Transverse colon (tissue), 4 donors: Measurements from ENCODE around the gene MAP6. TPM values are rescaled to one million over a fixed set of nuclear protein-coding genes. Genes with fewer than 3 reads are reported as not detected.

ENCODE experiments used
- DNase-seq: peaks from one replicate; pipeline ENCODE4 v3.0.0-alpha.2; 2019
- H3K27ac ChIP-seq, 4 donors: fragments of 200-600 bp; sonication (generic); 2 replicates each; pipeline ENCODE4 v1.5.1; 2016 to 2018; ENCODE audit warnings: inconsistent platforms in 4 of 4
- H3K27me3 ChIP-seq: fragments of 200-600 bp; sonication (generic); 2 replicates; pipeline ENCODE4 v1.5.1; 2017; ENCODE audit warnings: inconsistent platforms
- H3K36me3 ChIP-seq, 4 donors: fragments of 200-600 bp; sonication (generic); 2 replicates each; pipeline ENCODE4 v1.5.1; 2017 to 2019; ENCODE audit warnings: inconsistent platforms in 4 of 4
- H3K4me1 ChIP-seq, 4 donors: fragments of 200-600 bp; sonication (generic); 2 replicates each; pipeline ENCODE4 v1.5.1; 2017 to 2020; ENCODE audit warnings: inconsistent platforms in 4 of 4
- H3K4me3 ChIP-seq, 4 donors: fragments of 200-600 bp; sonication (generic); 1 replicate in 1 of 4; 2 replicates in 3 of 4; pipeline versions ENCODE4 v1.5.1 to v1.6.1; 2017 to 2019; ENCODE audit warnings: inconsistent platforms in 4 of 4
- H3K9me3 ChIP-seq, 2 donors: fragments of 200-600 bp; sonication (generic); 2 replicates each; pipeline ENCODE4 v1.5.1; 2017 to 2019; ENCODE audit warnings: inconsistent platforms in 2 of 2
- EP300 ChIP-seq: sonication (generic); formaldehyde crosslinking; IDR thresholded peaks from one replicate; pipeline ENCODE4 v1.6.1; 2017; ENCODE audit warnings: antibody characterized with exemption, low read depth
- POLR2A ChIP-seq: fragments of 450-650 bp; IDR thresholded peaks from one replicate; pipeline ENCODE4 v1.6.1; 2016; ENCODE audit warnings: antibody characterized with exemption, mild to moderate bottlenecking, moderate library complexity
- POLR2AphosphoS5 ChIP-seq, 3 donors: sonication (generic); formaldehyde crosslinking; IDR thresholded peaks; one replicate each; pipeline ENCODE4 v1.6.1; 2016; ENCODE audit warnings: antibody characterized with exemption in 3 of 3
- whole genome bisulfite sequencing, 2 donors: methylation state at CpG; one replicate each; pipeline ENCODE4 v1.1.5; 2018; ENCODE audit warnings: low coverage in 1 of 2; 5-methylcytosine and 5-hydroxymethylcytosine counted together
- in situ Hi-C, 4 donors: fragments of 200-750 bp; cut with MboI; loops; one replicate each; pipeline versions ENCODE4 v1.15.0 to v1.15.1; 2017; ENCODE audit warnings: low sequenced_read_pairs in 3 of 4, low pct_ligation_motif_present in 1 of 4, low pct_unique_long_range_greater_than_20kb in 1 of 4
- intact Hi-C: fragments of 100-400 bp; cut with DNase I; formaldehyde crosslinking; loops from one replicate; pipeline ENCODE4 v1.15.1; 2023; ENCODE audit warnings: low total_unique reads
- total RNA-seq, 4 donors: library from RNA; depleted of rRNA; stranded (reverse); fragments of >200 nt; gene quantifications; one replicate each; pipeline ENCODE4 v1.1.0, GENCODE V29; 2016
- TF ChIP-seq, protein P1 (sequence below), 5 experiments: fragments of 200-600 bp in 3 of 5; fragments of 450-650 bp in 2 of 5; sonication (generic) in 3 of 5; IDR thresholded peaks; 1 replicate in 2 of 5; 2 replicates in 3 of 5; pipeline ENCODE4 v1.5.1; 2016 to 2017; ENCODE audit warnings: antibody characterized with exemption in 5 of 5, inconsistent platforms in 3 of 5, mild to moderate bottlenecking in 2 of 5, moderate library complexity in 1 of 5

MAP6 gene
- total RNA-seq, 4 donors from 2014 or later = 1.9 to 6.4 (median 3.0) TPM

GRCh38 chr11:75567971-75568370 lies 100.9 kb downstream of the MAP6 start:
- intact Hi-C loops (no loop called here), in situ Hi-C loops (no loop called here)
- TF ChIP-seq, protein P1, sequence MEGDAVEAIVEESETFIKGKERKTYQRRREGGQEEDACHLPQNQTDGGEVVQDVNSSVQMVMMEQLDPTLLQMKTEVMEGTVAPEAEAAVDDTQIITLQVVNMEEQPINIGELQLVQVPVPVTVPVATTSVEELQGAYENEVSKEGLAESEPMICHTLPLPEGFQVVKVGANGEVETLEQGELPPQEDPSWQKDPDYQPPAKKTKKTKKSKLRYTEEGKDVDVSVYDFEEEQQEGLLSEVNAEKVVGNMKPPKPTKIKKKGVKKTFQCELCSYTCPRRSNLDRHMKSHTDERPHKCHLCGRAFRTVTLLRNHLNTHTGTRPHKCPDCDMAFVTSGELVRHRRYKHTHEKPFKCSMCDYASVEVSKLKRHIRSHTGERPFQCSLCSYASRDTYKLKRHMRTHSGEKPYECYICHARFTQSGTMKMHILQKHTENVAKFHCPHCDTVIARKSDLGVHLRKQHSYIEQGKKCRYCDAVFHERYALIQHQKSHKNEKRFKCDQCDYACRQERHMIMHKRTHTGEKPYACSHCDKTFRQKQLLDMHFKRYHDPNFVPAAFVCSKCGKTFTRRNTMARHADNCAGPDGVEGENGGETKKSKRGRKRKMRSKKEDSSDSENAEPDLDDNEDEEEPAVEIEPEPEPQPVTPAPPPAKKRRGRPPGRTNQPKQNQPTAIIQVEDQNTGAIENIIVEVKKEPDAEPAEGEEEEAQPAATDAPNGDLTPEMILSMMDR (IDR thresholded peaks at IDR 0.05) = no peak
- TF ChIP-seq EP300 (no peak), POLR2AphosphoS5 (IDR thresholded peaks at IDR 0.05) (no peak), POLR2A (no peak)
- DNase-seq = no peak
- Histone ChIP-seq H3K4me1 (peaks cover 18 to 48% (median 37%) of the 10 kb centered on the region in 4 donors), H3K4me3 (no peak overlapping the region), H3K36me3 (peaks cover 0 to 49% (median 22%) of the 10 kb centered on the region in 4 donors), H3K27me3 (no peaks in the 10 kb centered on the region), H3K9me3 (no peaks in the 10 kb centered on the region), H3K27ac (no peak overlapping the region)
- WGBS, 2 donors = 83% methylated on average over 6 of the region's 6 CpGs; no CpG with 5 or more reads in 1 of the 2 donors

DNA sequence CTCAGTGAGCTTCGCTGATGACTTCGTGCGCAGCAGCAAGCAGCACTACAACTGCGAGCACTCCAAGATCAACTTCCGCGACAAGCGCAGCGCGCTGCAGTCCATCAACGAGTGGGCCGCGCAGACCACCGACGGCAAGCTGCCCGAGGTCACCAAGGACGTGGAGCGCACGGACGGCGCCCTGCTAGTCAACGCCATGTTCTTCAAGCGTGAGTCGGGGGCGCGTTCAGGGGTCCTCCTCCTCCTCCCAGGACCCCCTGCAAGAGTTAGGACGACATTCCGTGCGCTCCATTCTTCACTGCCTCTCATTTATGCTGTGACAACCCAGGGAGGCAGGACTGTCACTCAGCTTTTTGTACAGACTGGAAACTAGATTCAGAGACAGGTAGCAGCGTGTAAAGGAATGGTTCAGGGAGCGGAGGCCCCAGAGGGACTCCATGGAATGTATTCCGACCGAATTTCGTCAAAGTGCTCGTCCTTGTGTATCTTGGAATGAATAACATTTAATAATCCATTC lies 102.0 kb downstream of the MAP6 start:
- H3K4me1 ChIP-seq = peaks cover 18 to 50% (median 39%) of the 10 kb centered on the region in 4 donors
- intact Hi-C loops (no loop called here), in situ Hi-C loops (no loop called here)
- H3K27me3 ChIP-seq = no peaks in the 10 kb centered on the region
- WGBS, 2 donors = 90 to 95% methylated on average over 4 to 34 of the region's 34 CpGs
- H3K4me3 ChIP-seq = no peak overlapping the region
- no peaks in the 10 kb centered on the region for H3K9me3 ChIP-seq
- no peak for DNase-seq
- TF ChIP-seq POLR2AphosphoS5 (IDR thresholded peaks at IDR 0.05) (no peak), POLR2A (no peak), EP300 (no peak)
- TF ChIP-seq, protein P1 (IDR thresholded peaks at IDR 0.05) = no peak
- peaks cover 0 to 47% (median 18%) of the 10 kb centered on the region in 4 donors for H3K36me3 ChIP-seq
- no peak overlapping the region for H3K27ac ChIP-seq

GRCh38 chr11:75565916-75566762 lies 102.7 kb downstream of the MAP6 start:
- Histone ChIP-seq H3K27ac (peak overlapping the region; percentile 96 to 99 (median 98)), H3K9me3 (no peaks in the 10 kb centered on the region), H3K27me3 (no peaks in the 10 kb centered on the region), H3K4me1 (peaks cover 22 to 57% (median 46%) of the 10 kb centered on the region in 4 donors), H3K36me3 (peaks cover 0 to 40% (median 16%) of the 10 kb centered on the region in 4 donors), H3K4me3 (no peak overlapping the region)
- intact Hi-C loops (no loop called here), in situ Hi-C loops (no loop called here)
- 85% methylated on average over 43 of the region's 43 CpGs; no CpG with 5 or more reads in 1 of the 2 donors for WGBS, 2 donors
- TF ChIP-seq POLR2AphosphoS5 (IDR thresholded peaks at IDR 0.05) (no peak), EP300 (no peak), POLR2A (no peak)
- TF ChIP-seq, protein P1 (IDR thresholded peaks at IDR 0.05) = no peak
- no peak for DNase-seq

DNA sequence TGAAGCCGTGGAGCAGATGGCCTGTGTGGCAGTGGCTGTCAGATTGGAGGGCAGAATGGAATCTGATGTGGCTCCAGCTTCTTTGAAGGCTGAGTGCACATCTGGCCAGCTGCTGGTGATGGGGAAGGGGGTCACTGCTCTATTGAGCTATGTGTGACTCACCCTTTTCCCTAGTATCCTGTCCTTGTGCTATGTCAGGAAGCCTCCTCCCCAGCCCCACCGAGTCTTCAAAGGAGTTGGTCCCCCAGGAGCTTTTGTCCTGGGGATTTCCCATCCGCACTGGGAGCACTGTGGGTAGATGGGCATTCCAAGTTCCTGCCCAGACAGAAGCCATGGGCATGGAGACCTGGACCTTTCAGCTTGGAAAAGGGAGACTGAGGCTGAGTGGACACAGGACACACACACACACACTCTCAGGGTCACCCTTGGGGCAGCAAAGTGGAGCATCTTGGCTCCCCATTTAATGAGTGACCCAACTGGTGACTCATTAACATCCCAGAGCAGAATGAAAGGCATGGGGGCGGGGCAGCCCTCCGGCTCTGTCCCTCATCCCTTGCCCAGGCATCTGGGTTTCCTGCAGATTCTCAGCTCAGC lies 103.5 kb downstream of the MAP6 start:
- DNase-seq = peak; percentile 47
- intact Hi-C loops (no loop called here), in situ Hi-C loops (no loop called here)
- Histone ChIP-seq H3K4me3 (no peak overlapping the region), H3K4me1 (peaks cover 28 to 65% (median 48%) of the 10 kb centered on the region in 4 donors), H3K27me3 (no peaks in the 10 kb centered on the region), H3K9me3 (no peaks in the 10 kb centered on the region), H3K36me3 (peaks cover 0 to 34% (median 13%) of the 10 kb centered on the region in 4 donors), H3K27ac (peak overlapping the region; percentile 96 to 99 (median 98))
- TF ChIP-seq, protein P1 (IDR thresholded peaks at IDR 0.05) = no peak
- TF ChIP-seq POLR2A (no peak), POLR2AphosphoS5 (IDR thresholded peaks at IDR 0.05) (no peak), EP300 (no peak)
- WGBS, 2 donors = 59% methylated on average over 5 of the region's 5 CpGs; no CpG with 5 or more reads in 1 of the 2 donors
